ENCODE data around the gene MYO6. TPM values are rescaled to one million over a fixed set of nuclear protein-coding genes. Genes with fewer than 3 reads are reported as not detected.

The MYO6 gene
- total and polyA plus RNA-seq, 2 of the 8 experiments (the other 6 are each of a cell fraction or from before 2014, with no cell fraction given) = 8.3 to 21.9 TPM

GRCh38 chr6:75759207-75759606, 10.2 kb downstream of the MYO6 start:
- FAIRE-seq = no peak
- H3K18ac ChIP-seq (ENCODE audit: extremely low read depth, low read length) = no peak overlapping the region
- no peak overlapping the region for H2BK15ac ChIP-seq (ENCODE audit: low read length)
- WGBS, 2 experiments (ENCODE audit: extremely low coverage in 1 of 2, insufficient coverage in 1 of 2, insufficient read length in 1 of 2, insufficient replicate concordance in 2 of 2, low coverage in 1 of 2, low lambda C conversion rate in 2 of 2, missing lambda C conversion rate in 1 of 2) = 73% methylated on average over 5 of the region's 5 CpGs; no CpG with 5 or more reads in 1 of the 2 experiments
- no peak overlapping the region for H2BK12ac ChIP-seq (ENCODE audit: low read depth, low read length)
- no peak overlapping the region for H2AFZ ChIP-seq (ENCODE audit: low read length)
- H2BK20ac ChIP-seq (ENCODE audit: low read length) = no peak overlapping the region
- H3K9me3 ChIP-seq (ENCODE audit: insufficient read depth in 2 of 2, low read depth in 1 of 2, low read length in 1 of 2) = no peaks in the 10 kb centered on the region
- ChIA-PET POLR2A (ENCODE audit: partially characterized antibody) (interaction anchor here (0.7 kb wide), 1 partner anchor 9 kb away, joined by 3 read pairs; no protein-coding TSS in a partner anchor), CTCF (ENCODE audit: partially characterized antibody) (interaction anchor here (1.2 kb wide), 1 partner anchor 31 kb away, joined by 3 read pairs; no protein-coding TSS in a partner anchor)
- no peak overlapping the region for H4K91ac ChIP-seq (replicated peaks; ENCODE audit: insufficient read length, low read length)
- H3K79me2 ChIP-seq (ENCODE audit: control insufficient read depth in 1 of 2, insufficient read depth in 2 of 2, low read length in 2 of 2) = 0 out of 4 replicates have a peak, but pooled peaks cover 0 to 6% of the 10 kb centered on the region in 2 experiments
- H3K36me3 ChIP-seq (ENCODE audit: control insufficient read depth in 2 of 4, insufficient read depth in 4 of 4, low read length in 3 of 4) = no peaks in the 10 kb centered on the region
- DNase-seq (ENCODE audit: low read depth in 1 of 2, low spot score in 2 of 2) = no peak
- H2BK120ac ChIP-seq (replicated peaks; ENCODE audit: low read depth, low read length) = no peak overlapping the region
- H3K4me3 ChIP-seq (ENCODE audit: extremely low read depth in 1 of 4, insufficient read depth in 2 of 4, low read depth in 3 of 4, low read length in 4 of 4) = no peak overlapping the region
- H3K79me1 ChIP-seq (ENCODE audit: low read depth, low read length) = no peaks in the 10 kb centered on the region; the same call in 1 of the 2 replicates
- peaks cover 2 to 3% of the 10 kb centered on the region in 2 experiments for H4K20me1 ChIP-seq (replicated peaks in 1 of 2; ENCODE audit: control insufficient read depth in 1 of 2, insufficient read depth in 2 of 2, low read length in 2 of 2)
- no peak overlapping the region for H4K5ac ChIP-seq (ENCODE audit: insufficient read length, low read depth, low read length)
- H2BK5ac ChIP-seq (ENCODE audit: low read depth, low read length) = no peak overlapping the region
- H3K4me2 ChIP-seq (ENCODE audit: insufficient read depth in 1 of 2, low read depth in 2 of 2, low read length in 2 of 2) = no peak overlapping the region
- no peak overlapping the region for H3K9ac ChIP-seq (replicated peaks in 1 of 4; ENCODE audit: extremely low read depth in 1 of 4, low read depth in 3 of 4, low read length in 3 of 4)
- no peaks in the 10 kb centered on the region; a peak in 2 of 7 replicates for H3K4me1 ChIP-seq (replicated peaks in 1 of 4; ENCODE audit: control insufficient read depth in 3 of 4, insufficient read depth in 4 of 4, low read length in 3 of 4)
- H4K8ac ChIP-seq (ENCODE audit: extremely low read depth, insufficient read depth, low read length) = no peak overlapping the region
- H3K14ac ChIP-seq (ENCODE audit: insufficient read length) = no peak overlapping the region
- no peak overlapping the region for H2AK5ac ChIP-seq (ENCODE audit: low read depth, low read length)
- no peak overlapping the region for H3K23ac ChIP-seq (ENCODE audit: insufficient read length)
- no peaks in the 10 kb centered on the region for H3K23me2 ChIP-seq (ENCODE audit: low read depth, low read length)
- no peak overlapping the region for H3K27ac ChIP-seq (ENCODE audit: low read depth, low read length)
- H3K27me3 ChIP-seq (replicated peaks in 1 of 4; ENCODE audit: control insufficient read depth in 3 of 4, extremely low read depth in 1 of 4, insufficient read depth in 3 of 4, low read length in 3 of 4) = no peaks in the 10 kb centered on the region
- H3K56ac ChIP-seq (replicated peaks; ENCODE audit: insufficient read length, low read depth, low read length) = no peak overlapping the region
- H3K4ac ChIP-seq (replicated peaks; ENCODE audit: insufficient read length, low read depth, low read length) = no peak overlapping the region
- no peak for TF ChIP-seq NRF1 (IDR thresholded peaks at IDR 0.05; ENCODE audit: low read depth, low read length)

Data from H1 (cell line).